Skin epidermis (tissue), 12 donors: ENCODE results near the gene PTK7.
A peak's percentile ranks its signal among the peaks of the same experiment; 100 is the strongest.
"Not testable (repeated sequence)": the region's sequence is repeated elsewhere in the genome, so short reads cannot be mapped to it uniquely, and the experiment has no call there.

Source experiments
- H3K27ac ChIP-seq, 21 experiments: fragments of 200-600 bp; sonication (generic) in 11 of 21; one replicate each; pipeline ENCODE4 v1.5.0; 2020; ENCODE audit warnings: mild to moderate bottlenecking in 3 of 21, inconsistent platforms in 2 of 21, moderate library complexity in 2 of 21
- H3K4me3 ChIP-seq, 7 experiments: fragments of 200-600 bp; sonication (generic) in 2 of 7; one replicate each; pipeline ENCODE4 v1.5.0; 2020; ENCODE audit warnings: inconsistent platforms in 2 of 7, mild to moderate bottlenecking in 2 of 7, moderate library complexity in 1 of 7

Gene PTK7

GRCh38 chr6:43075670-43076463, at the start of gene PTK7:
TSS of gene PTK7 (plus strand) at chr6:43076314. CDS start at chr6:43076489, 175 bp downstream.
- Histone ChIP-seq H3K4me3 (peak within 1 kb of the TSS; percentile 63 to 88 (median 82)), H3K27ac (peak within 1 kb of the TSS; percentile 28 to 94 (median 84))

DNA sequence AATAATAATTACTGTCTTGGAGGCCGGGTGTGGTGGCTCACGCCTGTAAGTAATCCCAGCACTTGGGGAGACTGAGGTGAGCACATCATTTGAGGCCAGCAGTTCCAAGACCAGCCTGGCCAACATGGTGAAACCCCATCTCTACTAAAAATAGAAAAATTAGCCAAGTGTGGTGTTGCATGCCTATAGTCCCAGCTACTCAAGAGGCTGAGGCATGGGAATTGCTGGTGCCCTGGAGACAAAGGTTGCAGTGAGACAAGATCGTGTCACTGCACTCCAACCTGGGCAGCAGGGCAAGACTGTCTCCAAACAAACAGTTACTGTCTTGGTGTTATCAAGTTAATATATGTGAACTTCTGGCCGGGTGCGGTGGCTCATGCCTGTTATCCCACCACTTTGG, 49.7 kb upstream of the PTK7 start:
- Histone ChIP-seq H3K27ac (no peak overlapping the region), H3K4me3 (no peak overlapping the region)

DNA sequence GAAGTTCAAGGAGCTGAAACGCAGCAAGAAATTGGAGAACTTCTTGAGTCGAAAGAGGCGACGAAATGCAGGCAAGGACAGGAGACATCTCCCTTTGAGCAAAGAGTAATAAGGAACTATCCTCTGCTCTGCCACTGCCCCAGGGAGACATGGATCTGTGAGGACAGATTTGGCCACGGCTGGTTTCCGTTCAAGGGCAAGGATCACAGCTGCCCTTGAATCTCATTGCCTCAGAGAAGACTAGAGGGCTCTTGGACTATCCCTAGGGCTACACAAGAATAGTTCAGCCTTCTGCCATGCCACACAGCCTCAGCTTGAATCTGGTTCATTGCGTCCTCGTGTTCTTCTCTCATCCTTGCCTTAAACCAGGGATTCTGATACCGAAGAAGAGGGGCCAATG, 47.0 kb upstream of the PTK7 start:
- Histone ChIP-seq H3K4me3 (no peak overlapping the region), H3K27ac (no peak overlapping the region)

DNA sequence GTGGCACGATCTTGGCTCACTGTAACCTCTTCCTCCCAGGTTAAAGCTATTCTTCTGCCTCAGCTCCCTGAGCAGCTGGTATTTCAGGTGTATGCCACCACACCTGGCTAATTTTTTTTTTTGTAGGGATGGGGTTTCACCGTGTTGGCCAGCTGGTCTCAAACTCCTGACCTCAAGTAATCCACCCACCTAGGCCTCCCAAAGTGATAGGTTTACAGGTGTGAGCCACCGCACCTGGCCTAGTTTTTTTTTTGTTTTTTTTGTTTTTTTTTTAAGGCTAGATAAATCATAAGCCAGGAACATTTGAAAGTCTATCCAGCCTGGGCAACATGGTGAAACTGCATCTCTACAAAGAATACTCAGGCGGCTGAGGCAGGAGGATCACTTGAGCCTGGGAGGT, 43.8 kb upstream of the PTK7 start:
- no peak overlapping the region for H3K27ac ChIP-seq
- no peak overlapping the region for H3K4me3 ChIP-seq

GRCh38 chr6:43033496-43034189, 42.5 kb upstream of the PTK7 start:
- no peak overlapping the region for H3K27ac ChIP-seq

DNA sequence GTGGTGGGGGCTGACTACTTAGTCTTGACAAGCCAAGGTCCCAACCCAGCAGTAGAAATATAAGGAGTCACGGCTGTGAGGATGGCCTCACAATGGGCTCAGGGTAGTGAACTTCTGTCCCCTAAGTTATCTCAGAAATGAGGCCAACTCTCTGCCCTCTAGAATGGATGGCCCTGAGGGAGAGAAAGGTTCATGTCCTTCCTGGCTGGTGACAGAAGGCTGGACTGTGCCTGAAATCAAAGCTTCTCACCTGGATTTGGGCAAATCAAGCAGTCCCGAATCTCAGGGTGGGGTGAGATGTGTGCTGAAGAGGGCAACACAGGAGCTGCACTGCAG, 42.0 kb upstream of the PTK7 start:
- H3K4me3 ChIP-seq = no peak overlapping the region
- no peak overlapping the region for H3K27ac ChIP-seq

More at GRCh38 chr6:43033496-43034189, 42.5 kb upstream of the PTK7 start:
- H3K4me3 ChIP-seq = no peak overlapping the region

DNA sequence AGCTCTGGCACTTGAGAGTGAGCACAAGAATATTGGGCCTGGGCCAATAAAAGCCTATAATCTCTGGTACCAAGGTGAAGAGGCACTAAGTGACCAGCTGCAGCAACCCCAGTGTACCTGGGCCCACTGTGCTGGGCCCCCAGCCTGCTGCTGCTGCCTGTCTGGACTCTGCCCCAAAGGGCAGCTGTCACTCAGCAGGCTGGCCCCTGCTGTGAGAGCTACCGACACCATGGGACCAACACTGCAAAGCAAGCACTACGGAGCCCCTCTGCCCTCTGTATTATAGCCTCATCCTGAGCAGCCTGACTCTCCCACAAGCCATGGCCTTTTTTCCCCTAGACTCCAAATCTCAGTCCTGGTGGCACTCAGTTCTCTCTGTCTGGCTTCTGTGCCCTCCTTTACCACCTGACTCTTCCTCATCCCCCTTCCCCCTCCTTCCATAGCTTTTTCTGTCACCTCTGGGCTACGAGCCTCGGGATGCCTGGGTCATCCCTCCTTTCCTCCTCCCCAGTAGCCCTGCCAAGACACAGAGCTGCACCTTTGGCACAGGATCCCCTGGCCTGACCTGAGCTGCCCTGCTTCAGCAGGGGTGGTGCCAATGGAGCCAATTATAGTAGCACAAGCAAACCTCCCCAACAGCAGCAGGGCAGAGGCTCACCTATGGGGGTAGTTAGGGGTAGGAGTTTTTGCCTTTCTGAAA, 40.5 kb upstream of the PTK7 start:
- H3K27ac ChIP-seq = peak overlapping the region in 1 of 21 experiments; percentile 11
- H3K4me3 ChIP-seq = no peak overlapping the region

GRCh38 chr6:43036712-43037111, 39.4 kb upstream of the PTK7 start:
- no peak overlapping the region for H3K4me3 ChIP-seq

DNA sequence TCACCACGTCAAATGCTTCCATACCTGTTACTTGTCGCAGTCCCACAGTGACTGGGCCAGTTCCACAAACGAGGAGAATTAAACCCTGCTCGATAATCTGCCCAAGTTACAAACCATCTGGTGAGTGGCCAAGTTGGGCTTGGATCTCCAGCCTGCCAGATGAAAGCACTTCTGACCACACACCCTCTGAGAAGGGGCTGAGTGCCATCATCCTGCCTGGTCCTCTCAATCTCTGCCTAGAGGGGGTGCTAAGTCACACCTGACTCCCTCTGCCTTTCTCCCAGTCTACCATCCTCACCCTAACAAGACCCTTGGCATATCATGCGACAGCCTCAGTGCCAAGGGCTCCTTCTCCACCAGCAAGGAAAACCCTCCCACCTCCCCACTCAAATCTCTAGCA, 38.9 kb upstream of the PTK7 start:
- H3K27ac ChIP-seq = no peak overlapping the region
- no peak overlapping the region for H3K4me3 ChIP-seq

More at GRCh38 chr6:43036712-43037111, 39.4 kb upstream of the PTK7 start:
- H3K27ac ChIP-seq = no peak overlapping the region

GRCh38 chr6:43037706-43038105, 38.4 kb upstream of the PTK7 start:
- Histone ChIP-seq H3K27ac (no peak overlapping the region), H3K4me3 (no peak overlapping the region)

DNA sequence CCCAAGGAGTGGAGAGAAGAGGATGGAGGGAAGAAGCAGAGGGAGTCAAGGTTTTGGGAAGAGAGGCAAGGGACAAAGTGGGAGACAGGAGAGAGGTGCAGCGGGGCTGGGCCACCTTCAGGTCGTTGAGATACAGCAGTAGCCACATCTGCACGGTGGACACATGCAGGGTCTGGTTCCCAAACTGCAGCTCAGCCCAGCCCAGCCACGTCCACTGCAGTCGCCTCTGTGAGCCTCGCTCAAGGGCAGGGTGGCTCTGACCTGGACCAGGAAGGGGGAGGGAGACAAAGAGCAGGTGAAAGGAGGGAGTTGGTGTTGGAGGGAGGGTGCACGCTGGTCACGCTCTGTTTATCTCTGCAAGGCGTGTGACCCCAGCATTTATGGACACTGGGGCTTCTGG, 37.4 kb upstream of the PTK7 start:
- Histone ChIP-seq H3K27ac (no peak overlapping the region), H3K4me3 (no peak overlapping the region)

- Histone ChIP-seq H3K27ac (no peak overlapping the region), H3K4me3 (no peak overlapping the region)
Measured at GRCh38 chr6:43040542-43041257, 35.4 kb upstream of the PTK7 start.

DNA sequence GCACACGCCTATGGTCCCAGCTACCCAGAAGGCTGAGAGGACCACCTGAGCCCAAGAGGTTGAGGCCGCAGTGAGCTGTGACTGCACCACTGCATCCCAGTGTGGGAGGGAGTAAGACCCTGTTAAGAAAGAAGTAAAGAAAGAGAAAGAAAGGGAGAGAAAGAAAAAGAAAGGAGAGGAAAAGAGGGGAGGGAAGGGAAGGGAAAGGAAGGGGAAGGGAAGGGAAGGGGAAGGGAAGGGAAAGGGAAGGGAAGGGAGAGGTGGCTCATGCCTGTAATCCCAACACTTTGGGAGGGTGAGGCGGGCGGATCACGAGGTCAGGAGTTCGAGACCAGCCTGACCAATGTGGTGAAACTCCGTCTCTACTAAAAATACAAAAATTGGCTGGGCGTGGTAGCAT, 34.6 kb upstream of the PTK7 start:
- not testable (repeated sequence) for H3K27ac ChIP-seq, H3K4me3 ChIP-seq

- Histone ChIP-seq H3K4me3 (no peak overlapping the region), H3K27ac (no peak overlapping the region)
Measured at GRCh38 chr6:43043310-43043709, 32.8 kb upstream of the PTK7 start.

GRCh38 chr6:43045371-43045930, 30.7 kb upstream of the PTK7 start:
- no peak overlapping the region for H3K27ac ChIP-seq
- H3K4me3 ChIP-seq = no peak overlapping the region

DNA sequence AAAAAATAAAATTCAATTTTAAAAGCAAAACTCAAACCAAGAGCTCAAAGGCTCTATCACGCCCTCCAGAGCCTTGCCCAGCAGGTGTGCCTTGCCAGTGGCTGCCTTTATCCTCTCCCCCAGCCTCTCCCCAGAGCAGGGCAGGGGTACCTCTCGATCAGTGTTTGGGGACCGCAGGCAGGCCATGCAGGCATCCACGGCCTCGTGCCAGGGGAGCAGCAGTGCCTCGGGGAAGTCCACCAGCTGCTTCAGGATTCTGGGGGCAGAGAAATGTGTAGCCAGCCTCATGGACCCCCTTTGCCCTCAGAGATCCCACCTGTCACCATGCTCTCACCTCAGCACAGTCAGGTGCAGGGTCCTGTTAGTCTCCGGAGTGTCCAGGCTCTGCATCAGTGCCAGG, 28.1 kb upstream of the PTK7 start:
- no peak overlapping the region for H3K4me3 ChIP-seq
- H3K27ac ChIP-seq = no peak overlapping the region

DNA sequence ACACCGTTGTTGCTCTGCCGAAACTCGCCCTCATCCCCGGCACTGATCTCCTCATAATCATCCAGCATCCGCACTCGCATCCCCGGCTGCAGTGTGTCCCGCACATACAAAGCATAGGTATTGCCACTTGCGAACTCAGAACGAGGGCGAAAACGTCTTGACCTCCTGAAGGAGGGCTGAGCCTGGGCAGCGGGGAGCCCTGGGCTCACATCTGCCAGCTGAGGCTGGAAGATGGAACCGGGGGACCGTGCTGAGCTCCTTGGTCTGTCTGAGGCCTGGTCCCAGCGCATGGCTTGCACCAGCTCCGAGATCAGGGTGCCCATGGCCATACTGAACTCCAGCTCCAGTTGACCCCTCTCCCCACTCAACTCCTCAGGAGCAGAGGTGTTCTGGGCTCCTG, 25.1 kb upstream of the PTK7 start:
- Histone ChIP-seq H3K4me3 (no peak overlapping the region), H3K27ac (no peak overlapping the region)

GRCh38 chr6:43052225-43052841, 23.8 kb upstream of the PTK7 start:
- peak overlapping the region in 1 of 7 experiments; percentile 91 for H3K4me3 ChIP-seq
- H3K27ac ChIP-seq = peak overlapping the region in 16 of 21 experiments; percentile 88 to 100 (median 96)

- Histone ChIP-seq H3K4me3 (peak overlapping the region; percentile 51 to 91 (median 81)), H3K27ac (peak overlapping the region; percentile 83 to 100 (median 95))
Measured at GRCh38 chr6:43052842-43053544, 23.1 kb upstream of the PTK7 start.
